Astrocyte of the spinal cord (primary cell): ENCODE data around the gene MAP4K4.
"Not testable (repeated sequence)": the region's sequence is repeated elsewhere in the genome, so short reads cannot be mapped to it uniquely, and the experiment has no call there.

Experiments used
- DNase-seq: peaks from one replicate; pipeline ENCODE4 v3.0.0; 2011; ENCODE audit warnings: low read depth, low spot score
- H3K4me3 ChIP-seq: 2 replicates; pipeline ENCODE4 v1.5.1; 2011; ENCODE audit warnings: low read depth, mild to moderate bottlenecking, low read length, moderate library complexity
- in situ Hi-C: cut with HindIII; loops from 2 replicates; pipeline ENCODE4 v1.10.0; 2017; ENCODE audit warnings: low sequenced_read_pairs
- TF ChIP-seq, protein P1 (sequence below): IDR thresholded peaks from 2 replicates; pipeline ENCODE4 v1.5.1; 2012; ENCODE audit warnings: low read depth, mild to moderate bottlenecking, low read length, inconsistent platforms

Gene MAP4K4

DNA sequence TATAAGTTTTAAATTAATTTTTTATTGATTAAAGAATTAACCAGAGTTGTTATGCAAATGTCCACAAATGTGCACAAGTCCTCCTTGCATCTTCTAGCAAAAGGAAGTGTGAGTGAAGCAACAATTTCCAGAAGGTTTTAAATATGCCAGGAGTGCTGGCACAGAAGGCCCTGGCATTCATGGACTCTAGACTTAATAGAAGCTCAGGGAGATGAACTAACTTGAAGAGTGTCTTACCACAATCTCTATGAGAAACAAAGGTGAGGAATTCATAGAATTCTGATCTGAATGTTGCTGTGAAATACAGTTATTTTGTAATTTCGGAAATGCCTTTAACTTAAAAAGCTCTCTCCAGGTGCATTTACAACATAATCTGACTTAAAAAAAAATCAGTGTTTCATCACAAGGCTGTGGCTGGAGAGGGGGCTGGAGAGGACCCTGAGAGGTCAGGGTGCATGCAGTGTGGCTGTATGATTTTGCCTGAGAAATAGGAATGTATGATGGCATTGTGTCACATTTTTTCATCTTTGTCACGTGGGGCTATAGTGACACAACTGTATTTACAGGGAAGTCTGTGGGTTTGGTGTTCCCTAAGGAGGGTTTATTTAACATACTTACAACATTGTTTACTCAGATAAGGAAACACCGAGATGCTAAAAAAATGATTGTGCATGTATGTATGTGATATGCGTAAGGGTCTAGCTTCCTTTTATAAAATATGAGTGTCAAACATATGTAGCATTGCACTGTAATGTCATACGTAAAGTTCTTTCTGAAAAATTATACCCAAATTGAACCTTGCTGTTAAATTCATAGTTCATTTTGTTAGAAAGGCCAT lies 66.2 kb downstream of the MAP4K4 start:
- no peak for DNase-seq

DNA sequence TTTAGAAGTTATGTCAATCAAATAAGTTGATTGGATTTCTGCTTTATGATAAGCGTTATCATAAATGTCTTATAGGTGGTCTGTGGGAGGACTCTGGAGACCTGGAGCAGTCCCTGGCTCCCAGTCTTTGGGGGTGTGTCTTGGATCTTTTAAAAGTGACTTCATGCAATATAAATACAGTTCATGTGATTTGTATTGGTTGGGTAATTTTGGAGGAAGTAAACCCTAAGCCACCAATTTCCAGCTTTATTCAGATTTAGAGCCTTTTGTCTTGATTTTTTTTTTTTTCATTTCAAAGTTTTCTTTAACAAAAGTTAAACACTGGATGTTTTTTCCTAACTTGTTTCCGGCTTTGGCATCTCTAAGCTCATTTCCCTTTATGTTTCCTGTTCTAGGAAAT lies 68.8 kb downstream of the MAP4K4 start:
- no peak for DNase-seq
- TF ChIP-seq, protein P1, sequence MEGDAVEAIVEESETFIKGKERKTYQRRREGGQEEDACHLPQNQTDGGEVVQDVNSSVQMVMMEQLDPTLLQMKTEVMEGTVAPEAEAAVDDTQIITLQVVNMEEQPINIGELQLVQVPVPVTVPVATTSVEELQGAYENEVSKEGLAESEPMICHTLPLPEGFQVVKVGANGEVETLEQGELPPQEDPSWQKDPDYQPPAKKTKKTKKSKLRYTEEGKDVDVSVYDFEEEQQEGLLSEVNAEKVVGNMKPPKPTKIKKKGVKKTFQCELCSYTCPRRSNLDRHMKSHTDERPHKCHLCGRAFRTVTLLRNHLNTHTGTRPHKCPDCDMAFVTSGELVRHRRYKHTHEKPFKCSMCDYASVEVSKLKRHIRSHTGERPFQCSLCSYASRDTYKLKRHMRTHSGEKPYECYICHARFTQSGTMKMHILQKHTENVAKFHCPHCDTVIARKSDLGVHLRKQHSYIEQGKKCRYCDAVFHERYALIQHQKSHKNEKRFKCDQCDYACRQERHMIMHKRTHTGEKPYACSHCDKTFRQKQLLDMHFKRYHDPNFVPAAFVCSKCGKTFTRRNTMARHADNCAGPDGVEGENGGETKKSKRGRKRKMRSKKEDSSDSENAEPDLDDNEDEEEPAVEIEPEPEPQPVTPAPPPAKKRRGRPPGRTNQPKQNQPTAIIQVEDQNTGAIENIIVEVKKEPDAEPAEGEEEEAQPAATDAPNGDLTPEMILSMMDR = no peak
- H3K4me3 ChIP-seq = no peak overlapping the region
- in situ Hi-C loops = no loop called here

More for the DNA sequence above, 66.2 kb downstream of the MAP4K4 start:
- TF ChIP-seq, protein P1 = no peak
- no peak overlapping the region for H3K4me3 ChIP-seq
- in situ Hi-C loops = no loop called here

- TF ChIP-seq, protein P1 = no peak
- DNase-seq = peak; percentile 96
- H3K4me3 ChIP-seq = no peak overlapping the region
- in situ Hi-C loops = no loop called here
These were observed 69.6 kb downstream of the MAP4K4 start for GRCh38 chr2:101766871-101767739.

GRCh38 chr2:101768556-101769220 lies 71.2 kb downstream of the MAP4K4 start:
- in situ Hi-C loops = no loop called here
- TF ChIP-seq, protein P1 = no peak
- no peak overlapping the region for H3K4me3 ChIP-seq
- DNase-seq = no peak

DNA sequence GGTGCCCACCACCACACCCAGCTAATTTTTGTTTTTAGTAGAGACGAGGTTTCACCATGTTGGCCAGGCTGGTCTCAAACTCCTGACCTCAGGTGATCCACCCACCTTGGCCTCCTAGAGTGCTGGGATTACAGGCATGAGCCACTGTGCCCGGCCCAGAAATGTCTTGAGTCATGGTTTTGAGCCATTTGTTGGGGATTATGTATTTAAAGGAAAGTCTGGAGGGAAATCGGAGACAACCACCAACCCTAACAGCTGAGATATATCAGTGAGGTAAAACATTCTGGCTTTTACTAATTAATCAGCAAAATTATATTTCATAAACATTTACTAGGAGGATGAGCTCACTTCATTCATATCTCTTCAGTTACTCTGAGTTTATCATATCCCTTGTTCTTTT lies 72.2 kb downstream of the MAP4K4 start:
- H3K4me3 ChIP-seq, DNase-seq, in situ Hi-C loops: not testable (repeated sequence)

- in situ Hi-C loops = no loop called here
- TF ChIP-seq, protein P1 = peak; percentile 22
- no peak for DNase-seq
- H3K4me3 ChIP-seq = no peak overlapping the region
These were observed 73.2 kb downstream of the MAP4K4 start for GRCh38 chr2:101770726-101771125.
